Heart left ventricle (tissue), 13 donors: ENCODE measurements around the gene SAMD11.

Experiments
- CTCF ChIP-seq, 12 donors: fragments of 200-600 bp; sonication (generic) in 4 of 12; IDR thresholded peaks; one replicate each; pipeline versions ENCODE4 v1.5.0 to v1.8.0; 2018 to 2022; ENCODE audit warnings: antibody characterized with exemption in 12 of 12, mild to moderate bottlenecking in 5 of 12
- POLR2A ChIP-seq, 2 donors: fragments of 450-650 bp; IDR thresholded peaks; one replicate each; pipeline ENCODE4 v1.6.1; 2017; ENCODE audit warnings: antibody characterized with exemption in 2 of 2, mild to moderate bottlenecking in 2 of 2, moderate library complexity in 2 of 2
- donor health status: ischemic (EF 13 %, LVEDD 7.1; RV severe dilation, severe dysfunction).
- donor health status: DM: no; HTN: yes; CAD: no.
- donor health status: DM: no; HTN: no; CAD: no.
- donor health status: ischemic (EF 25% LVEDD 6.9; RV normal size, moderate dysfunction).
- donor health status: ischemic (EF 25% LVEDD 5.7; RV mildly dilated, moderate dysfunction).
- donor health status: ischemic (EF 35%, LVEDD 5.7; RV mildly dilated, moderate dysfunction).
- donor health status: nonischemic (EF 11% LVEDD 7.7; RV severe dilation, severe dysfunction).
- donor health status: DM: yes; HTN: yes; CAD: no.
- donor health status: PGD.
- donor health status: ischemic (EF 29% LVEDD 5.4; RV normal size, mild dysfunction).
- donor health status: nonischemic (EF 23%, LVEDD 6.1; RV moderate dilation, normal function).

GRCh38 chr1:907611-908451 lies 15.9 kb upstream of the SAMD11 start:
- TF ChIP-seq CTCF (IDR thresholded peaks at IDR 0.05) (no peak), POLR2A (IDR thresholded peaks at IDR 0.05) (no peak)
